HG03108 (cell line): ENCODE measurements around the gene ABCD3.

Experiments
- ATAC-seq: cut with Tn5 transposase; IDR thresholded peaks from one replicate; pipeline ENCODE4 v1.9.1; 2021; ENCODE audit warnings: moderate library complexity; ENCODE audit not compliant: unreplicated experiment

ABCD3 gene

DNA sequence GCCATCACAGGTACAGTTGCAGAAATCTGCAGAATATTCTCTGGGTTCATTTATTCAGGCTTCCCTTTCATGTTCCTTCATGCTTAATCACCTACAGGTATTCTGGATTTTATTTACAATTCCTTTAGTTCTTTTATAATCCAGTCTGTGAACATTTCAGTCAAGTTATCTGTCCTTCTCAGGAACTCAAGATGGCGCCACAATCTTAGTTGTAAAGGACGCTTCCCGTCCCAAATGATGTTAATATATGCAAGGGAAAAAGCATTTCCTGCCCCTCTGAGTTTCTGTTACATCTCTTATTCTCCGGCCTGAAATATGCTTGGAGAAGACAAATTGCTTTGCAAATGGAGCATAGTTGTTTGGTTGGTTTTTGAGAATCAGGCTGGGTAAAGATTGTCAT, 104.1 kb downstream of the ABCD3 start:
- no peak for ATAC-seq

DNA sequence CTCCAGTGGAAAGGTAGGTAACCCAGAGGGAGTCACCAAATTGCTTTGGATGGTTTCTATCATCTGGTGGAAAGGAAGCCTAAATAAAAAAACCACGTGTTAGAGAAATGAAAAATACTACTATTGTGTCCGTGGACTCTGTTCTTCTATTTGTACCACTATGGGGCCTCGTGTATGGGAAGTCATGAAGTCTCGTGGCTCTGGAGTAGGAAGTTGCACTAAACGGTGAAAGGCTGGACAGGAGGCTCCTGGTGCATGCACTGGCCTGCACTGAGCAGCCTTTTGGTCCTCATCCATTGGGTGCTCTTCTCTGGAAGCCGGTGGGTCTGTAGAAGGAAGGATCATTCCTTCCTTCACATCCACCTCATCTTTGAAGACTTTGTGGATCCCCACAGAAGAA, 106.3 kb downstream of the ABCD3 start:
- no peak for ATAC-seq

DNA sequence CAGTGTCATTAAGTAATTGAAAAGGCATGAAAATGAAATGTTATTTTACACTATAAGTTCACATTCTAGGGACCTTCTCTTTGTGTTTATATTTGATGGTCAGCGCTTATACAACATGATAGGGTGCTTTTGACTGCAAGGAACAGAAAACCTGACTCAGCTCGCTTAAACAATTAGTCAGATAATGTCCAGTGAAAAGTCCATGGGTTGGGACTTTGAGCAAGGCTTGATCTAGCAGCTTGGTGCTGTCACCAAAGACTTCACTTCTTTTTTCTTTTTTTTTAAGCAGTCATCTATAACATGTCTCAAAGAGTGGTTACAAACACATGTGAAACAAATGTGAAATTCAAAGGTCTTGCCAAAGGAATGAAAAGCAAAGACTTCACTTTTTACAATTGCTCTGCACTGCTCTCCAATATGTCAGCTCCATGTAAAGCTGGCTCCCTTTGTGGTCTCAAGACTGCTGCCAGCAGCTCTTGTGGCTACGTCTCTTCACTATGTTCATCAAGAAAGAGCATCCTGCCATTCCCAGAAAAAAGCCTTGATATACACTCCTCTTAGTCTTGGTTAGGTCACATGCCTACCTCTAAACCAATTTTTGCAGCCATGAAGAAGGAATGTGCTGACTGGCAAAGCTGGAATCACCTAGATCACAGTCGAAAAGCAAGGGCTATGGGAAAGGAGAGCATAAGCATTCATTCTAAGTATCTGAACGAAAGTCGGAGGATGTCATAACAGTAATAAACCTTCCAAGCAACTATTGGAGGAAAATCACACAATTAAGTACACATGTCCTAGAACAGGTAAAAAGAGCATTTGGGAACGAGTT, 108.2 kb downstream of the ABCD3 start:
- ATAC-seq: no peak

DNA sequence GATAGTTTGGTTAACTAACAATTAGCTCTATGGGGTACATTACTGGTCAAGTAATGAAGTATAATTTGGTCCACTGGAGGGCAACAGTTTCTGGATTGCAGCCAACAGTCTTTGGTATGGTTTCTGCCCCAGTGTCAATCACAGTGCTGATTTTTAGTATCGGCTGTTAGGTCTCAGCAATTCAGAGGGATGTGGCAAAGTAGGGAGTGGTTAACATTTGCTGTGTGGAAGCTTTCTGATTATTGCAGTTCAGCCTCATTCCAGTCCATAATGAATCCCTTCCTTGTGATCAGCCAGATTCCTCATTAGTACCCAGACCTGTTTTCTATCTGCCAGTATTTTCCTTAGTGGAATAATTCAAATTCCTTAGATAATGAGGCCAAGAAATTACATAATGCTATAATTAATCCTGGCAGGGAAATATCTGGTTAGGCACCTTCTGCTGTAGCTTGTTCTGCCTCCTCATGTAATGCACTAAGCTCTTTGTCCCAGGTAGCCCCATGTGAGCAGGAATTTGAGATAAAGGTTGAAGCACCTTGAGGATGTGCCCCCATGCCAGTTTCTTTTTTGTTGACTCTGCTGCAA, 109.3 kb downstream of the ABCD3 start:
- ATAC-seq: no peak

DNA sequence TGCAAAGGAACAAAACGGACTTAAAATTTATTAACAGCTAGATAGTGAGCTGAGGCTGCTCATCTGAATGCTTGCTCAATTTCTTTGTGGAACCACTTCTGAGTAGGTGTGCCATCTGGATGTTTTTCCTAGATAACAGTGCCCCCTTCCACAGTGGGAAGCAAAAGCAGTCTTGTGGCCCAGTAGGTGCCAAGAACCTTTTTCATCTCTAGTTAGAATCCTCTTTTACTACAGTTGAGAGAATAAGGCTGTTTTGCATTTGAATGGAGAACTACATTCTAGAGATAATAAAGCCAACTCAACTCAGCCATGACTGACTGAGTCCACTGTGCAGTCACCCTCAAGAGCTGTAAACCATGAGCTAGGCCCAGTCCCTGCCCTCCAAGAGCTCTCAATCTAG, 110.1 kb downstream of the ABCD3 start:
- ATAC-seq: no peak

DNA sequence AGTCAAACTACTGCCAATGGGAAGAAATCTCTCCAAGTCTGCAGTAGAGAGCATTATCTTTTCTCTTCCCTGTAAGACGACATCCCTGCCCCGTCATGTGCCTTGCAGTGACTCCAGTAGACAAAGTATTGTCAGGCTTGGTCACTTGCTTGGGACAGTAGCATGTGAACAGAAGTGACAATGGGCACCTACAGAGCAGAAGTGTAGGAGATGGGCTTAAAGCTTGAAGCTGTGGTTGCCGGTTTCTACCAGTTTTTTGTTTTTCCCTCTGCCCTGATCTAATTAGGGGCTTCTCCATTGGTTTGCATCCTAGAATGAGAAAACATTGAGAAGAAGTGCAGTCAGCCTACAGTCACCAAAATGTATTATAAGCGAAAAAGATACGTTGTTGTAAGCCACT, 110.6 kb downstream of the ABCD3 start:
- ATAC-seq: no peak

DNA sequence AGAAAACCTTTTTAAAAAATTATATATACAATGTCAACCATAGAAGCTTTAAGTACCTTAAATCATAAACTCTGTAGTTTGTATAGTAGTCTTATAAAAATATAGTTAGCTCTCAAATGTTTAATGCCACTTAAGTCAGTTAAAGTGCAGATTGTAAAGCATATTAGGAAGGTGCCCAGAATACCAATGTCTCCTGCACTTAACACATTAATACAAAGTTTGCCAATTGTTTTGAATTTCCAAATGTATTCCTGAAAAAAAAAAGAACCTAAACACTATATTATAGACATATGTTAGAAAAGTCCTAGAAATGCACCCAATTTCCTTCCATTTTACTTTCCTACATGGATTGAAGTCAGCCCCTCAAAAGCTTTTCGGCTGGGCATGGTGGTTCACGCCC, 111.2 kb downstream of the ABCD3 start:
- no peak for ATAC-seq

DNA sequence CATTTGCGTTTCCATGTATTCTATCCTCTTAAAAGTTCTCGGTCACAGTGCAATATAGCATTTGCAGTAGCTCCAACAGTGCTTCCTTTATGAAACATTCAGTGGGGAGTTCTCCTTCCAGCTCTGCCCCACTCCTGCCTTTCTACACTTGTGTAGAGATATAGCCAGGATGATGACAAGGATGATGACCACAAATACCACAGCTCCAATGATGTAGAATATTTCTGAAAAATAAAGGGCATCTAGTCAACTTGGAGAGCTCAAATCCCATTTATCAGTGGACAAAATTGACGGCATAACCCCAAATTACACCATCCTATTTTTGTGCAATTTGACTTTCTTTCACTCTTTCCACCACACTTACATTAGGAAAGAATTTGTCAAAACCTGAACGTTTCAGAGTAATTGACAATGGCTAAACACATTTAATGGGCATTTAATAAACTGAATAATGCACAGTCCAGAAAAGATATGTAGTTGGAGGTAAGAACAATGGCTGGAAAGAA, 112.2 kb downstream of the ABCD3 start:
- no peak for ATAC-seq

DNA sequence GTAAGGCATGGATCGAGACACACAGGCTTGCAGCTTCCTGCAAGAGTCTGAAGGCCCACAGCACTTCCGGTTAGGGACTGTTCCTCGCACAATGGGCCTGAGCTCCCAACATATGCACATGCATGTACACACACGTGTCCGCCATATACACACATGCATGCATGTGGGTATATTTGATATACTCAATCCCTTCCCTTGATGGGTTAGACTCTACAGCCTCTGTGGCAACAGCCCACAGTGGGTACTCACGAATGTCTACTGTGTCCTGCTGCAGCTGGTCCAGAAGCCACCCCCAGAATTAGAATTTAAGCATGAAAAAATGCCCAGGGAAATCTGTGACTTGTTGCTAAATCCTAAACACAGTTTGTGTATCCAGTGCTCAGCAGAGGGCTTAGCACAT, 113.5 kb downstream of the ABCD3 start:
- ATAC-seq: no peak

DNA sequence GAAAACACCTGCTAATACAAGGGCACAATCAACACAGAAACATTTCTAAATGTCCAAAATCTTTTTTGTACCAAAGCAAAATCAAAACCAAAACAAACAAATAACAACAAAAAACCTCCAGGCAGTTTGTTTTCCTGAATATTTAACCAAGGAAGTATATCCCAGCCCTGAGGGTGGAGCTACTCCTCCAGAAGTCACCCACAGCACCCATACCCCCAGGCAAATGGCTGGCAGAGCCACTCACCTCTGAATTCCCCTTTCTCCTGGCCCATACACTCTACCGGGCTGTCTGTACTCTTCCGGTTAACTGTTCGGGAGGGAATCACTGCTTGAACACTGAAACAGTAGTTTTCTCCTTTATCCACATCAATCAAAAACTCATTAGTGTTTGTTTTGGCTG, 113.9 kb downstream of the ABCD3 start:
- no peak for ATAC-seq

DNA sequence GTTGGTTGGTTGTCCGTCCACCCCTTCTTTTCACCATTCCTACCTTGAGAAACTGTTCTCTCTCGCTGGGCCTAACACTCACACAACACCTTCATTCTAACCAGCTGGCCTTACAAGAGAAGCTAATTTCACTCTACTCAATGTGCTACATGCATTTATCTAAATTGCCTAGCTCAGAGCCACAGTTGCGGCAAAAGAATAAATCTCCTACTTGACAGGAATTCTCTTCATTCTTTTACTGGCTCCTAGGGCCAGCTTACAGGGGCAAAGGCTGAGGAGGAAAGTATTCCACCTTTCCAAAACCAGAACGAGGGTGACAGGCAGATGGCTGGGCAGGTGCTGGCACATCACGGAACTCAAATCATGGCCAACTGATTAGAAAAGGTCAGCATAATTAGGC, 116.9 kb downstream of the ABCD3 start:
- ATAC-seq: no peak

DNA sequence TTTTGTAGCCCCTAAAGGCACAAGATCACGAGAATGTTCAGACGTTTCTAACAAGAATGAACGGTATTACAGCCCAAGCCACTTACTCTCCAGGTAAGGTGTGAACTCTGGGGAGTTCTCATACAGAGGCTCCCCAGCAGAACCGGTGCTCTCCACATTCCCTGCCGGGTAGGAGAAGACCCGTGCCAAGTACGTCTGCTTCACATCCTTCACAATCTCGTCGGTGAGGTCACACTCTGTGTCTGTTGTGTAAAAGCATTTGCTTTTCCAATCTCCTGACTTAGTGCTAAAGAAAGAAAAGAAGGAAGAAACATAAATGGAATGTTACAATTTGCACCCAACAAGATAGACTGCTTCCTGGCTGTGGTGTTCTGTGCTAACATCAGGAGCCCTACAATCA, 117.7 kb downstream of the ABCD3 start:
- ATAC-seq: no peak

DNA sequence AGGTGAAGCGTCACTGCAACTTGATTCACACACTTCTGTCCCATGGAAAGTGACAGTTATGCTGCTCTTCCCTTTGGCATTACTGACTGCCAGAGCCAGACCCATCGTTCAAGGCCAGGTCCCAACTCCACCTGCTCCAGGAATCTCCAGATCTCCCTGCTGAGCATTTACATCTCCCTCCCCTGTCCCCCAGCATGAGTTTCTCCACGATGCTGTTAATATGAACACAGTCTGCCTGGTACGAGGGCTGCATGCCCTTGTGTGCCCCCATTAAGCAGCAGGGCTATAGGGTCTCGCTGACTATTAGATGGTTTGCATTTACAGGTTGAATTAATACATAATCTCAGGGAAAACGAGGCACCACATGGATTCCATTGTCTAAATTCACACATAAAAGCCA, 119.1 kb downstream of the ABCD3 start:
- ATAC-seq: no peak

DNA sequence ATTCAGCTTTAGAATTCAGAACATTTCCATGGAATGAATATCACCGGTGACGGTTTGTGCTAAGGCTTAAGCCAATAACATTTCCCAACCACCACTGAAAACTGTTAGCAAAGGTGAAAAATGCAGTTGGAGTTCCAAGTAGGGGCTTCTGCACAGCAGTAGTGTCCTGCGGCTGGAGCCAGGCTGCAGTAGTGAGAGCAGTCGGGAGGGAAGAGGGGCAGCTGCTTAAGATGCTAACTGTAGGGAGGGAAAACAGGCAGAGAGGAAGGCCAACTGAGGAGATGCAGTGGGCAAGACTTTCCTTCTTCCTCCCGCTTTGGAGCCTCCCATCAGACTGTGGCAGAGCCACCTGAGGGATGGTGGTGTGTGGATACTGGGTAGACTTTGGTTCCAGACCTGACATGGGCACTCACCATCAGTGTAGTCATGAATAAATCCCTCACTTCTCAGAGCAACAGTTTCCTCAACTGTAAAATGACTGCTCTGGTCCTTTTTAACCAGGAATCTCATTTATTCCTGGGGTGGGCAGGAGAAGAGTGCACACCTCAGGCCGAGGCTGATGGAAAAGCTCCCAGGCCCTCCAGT, 120.1 kb downstream of the ABCD3 start:
- no peak for ATAC-seq

DNA sequence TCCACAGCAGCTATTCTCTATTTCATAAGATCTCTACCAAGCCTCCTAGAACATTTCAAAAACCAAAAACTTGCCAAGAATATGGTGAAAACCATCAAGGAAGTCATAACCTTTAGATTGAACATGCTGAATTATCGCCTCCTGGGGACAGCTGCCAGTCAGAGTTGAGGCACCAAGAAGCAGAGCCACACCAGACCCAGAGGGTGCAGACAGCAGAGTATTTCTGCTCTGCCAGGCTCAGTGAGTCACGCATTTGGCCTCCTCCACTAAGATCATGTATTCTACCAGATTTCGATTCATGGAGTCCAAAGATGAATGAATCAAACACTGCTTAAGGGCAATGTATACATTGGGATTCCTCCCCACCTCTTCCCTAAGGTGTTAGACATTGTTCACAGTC, 121.3 kb downstream of the ABCD3 start:
- ATAC-seq: no peak

DNA sequence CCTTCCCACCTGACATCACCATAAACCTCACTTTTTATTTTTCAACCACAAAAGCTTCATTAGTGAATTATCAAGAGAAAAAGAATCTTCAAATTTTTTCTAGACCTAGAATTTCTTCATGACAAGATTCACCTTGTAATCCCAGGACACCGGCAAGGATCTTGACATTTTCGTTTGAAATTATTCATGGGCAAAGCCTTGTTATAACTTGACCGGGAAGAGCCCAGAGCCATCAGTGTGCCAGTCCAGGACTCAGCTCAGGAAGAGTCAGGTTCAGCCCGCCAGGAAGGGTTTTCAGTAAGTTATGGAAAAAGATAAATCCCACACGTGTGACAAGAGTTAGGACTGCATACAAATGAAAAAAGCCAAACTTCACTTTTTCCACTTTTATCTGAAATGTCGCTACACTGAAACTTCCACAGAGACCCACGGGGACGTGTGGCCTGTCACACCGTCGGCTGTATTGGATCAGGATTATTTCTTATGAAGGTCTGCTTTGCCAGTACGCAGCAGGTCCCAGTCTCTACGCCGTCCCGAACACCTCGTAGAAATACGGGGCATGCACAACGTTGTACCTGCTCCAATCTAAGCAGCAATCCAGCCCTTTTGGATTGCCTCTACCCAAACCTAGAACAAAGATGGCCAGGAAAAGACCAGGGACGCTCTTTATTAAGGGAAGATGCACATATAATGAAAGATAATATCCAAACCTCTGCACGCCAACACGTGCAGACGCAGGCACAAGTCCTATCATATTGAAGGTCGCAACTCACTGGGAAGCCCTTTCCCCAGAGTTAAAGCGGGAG, 122.5 kb downstream of the ABCD3 start:
- ATAC-seq: no peak

DNA sequence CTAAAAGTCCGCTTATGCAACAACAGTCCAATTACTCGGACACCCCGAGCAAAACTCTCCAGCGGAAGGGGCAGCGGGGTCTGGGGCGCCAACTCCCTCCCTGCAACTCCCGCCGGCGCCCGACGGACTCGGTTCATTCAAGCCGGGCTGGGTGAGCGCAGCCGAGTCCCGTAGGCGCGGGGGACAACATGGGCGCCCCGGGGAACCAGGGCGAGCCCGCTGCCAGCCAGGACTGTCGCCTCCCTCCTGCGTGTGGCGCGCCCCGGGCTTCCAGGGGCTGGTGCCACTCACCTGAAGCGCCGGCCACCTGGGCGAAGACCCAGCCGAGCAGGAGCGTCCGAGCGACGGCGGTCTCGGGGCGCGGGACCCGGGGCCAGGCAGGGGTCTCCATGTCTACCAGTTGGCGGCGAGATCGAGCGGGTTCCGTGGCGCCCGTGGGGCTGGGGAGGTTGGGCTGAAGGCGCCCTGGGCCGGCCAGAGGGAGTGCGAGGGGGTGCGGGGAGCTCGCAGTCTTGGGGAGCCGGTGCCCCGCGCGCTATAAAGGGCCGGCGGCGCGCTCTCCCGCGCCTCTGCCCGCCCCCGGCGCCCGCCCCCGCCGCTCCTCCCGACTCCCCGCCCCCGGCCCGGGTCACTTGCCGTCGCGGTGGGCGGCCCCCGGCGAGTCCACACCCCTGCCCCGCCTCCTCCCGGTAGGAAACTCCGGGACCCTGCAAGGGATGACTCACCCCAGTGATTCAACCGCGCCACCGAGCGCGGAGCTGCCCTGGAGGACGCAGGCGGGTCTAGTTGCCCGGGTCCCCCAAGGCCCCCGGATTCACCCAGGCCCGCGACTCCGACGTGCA, 123.3 kb downstream of the ABCD3 start, which contains the start of gene F3:
Gene F3, minus strand, starts transcription at position 514 of the 842 bp plus-strand sequence. Its CDS starts 123 bp downstream, at position 391.
- peak; percentile 78 for ATAC-seq

DNA sequence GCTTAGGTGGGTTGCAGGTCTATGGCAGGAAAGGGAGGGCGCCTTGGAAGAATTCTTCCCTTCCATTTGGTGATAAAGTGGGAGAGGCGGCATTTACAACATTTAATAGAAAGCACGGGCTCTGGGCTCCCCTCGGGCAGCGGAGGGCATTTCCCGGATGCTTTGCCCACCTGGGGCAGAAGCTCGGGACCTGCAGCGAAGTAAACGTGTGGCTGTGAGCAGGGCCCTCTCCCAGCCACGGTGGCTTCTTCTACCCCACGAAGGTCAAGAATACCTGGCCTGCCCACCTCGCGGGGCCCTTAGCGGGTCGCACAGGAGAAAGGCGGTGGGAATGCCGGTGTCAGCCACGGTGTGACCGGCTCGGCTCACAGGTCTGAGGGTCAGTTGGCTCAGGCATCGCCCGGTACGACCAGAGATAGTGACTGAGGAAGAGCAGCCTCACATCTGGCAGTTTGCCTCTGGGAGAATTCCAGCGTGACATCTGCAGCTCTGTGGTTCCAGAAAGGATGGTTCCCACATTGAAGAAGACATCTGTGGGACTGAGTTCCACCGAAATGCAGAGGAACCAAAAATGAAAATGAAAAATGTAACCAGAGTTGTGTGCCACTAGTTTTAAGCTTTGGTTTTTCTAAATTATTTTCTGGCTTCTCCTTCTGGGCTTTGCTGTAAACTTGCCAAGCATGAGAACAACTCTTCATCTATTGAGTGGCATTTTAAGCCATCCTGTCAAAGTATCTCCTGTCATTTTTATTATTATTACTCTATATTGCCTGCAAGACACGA, 124.1 kb downstream of the ABCD3 start:
- ATAC-seq: no peak

DNA sequence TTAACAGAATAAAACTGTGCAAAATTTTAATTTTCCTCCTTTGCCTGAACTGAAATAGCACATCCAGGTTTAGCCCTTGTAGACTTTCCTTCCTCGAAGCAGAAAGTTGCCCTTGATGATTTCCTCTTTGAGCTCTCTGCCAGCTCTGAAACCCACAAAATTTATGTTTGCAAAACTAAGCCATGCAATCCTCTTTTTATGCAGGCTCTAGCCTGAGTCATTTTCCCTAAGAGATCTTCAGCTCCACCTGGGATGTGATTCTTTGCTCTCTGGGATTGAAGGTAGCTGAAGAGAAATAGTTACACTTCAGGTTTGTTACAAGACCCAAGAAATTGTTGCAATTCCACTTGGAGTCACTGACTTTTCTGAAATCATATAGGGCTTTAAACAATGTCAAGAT, 124.8 kb downstream of the ABCD3 start:
- ATAC-seq: no peak
